Activated CD4-positive, alpha-beta T cell treated with anti-CD3 and anti-CD28 coated beads, Interleukin-2, amount 10 ng/mL, durations not matched to agents 24 days and 14 days (primary cell): ENCODE data around the gene MAP2K2. TPM values are rescaled to one million over a fixed set of nuclear protein-coding genes. Genes with fewer than 3 reads are reported as not detected.
A peak's percentile ranks its signal among the peaks of the same experiment; 100 is the strongest.

Experiments
- DNase-seq: peaks from one replicate; pipeline ENCODE4 v3.0.0; 2022
- H3K27ac Mint-ChIP-seq: one replicate; pipeline ENCODE4 v1.8.0; 2022; ENCODE audit warnings: mild to moderate bottlenecking, mixed read lengths
- H3K27me3 Mint-ChIP-seq: one replicate; pipeline ENCODE4 v1.8.0; 2022; ENCODE audit warnings: mixed read lengths
- H3K36me3 Mint-ChIP-seq: one replicate; pipeline ENCODE4 v1.8.0; 2022; ENCODE audit warnings: low read depth, mild to moderate bottlenecking, mixed read lengths
- H3K4me1 Mint-ChIP-seq: one replicate; pipeline ENCODE4 v1.8.0; 2021; ENCODE audit warnings: mixed read lengths
- H3K4me3 Mint-ChIP-seq: one replicate; pipeline ENCODE4 v1.8.0; 2022; ENCODE audit warnings: mild to moderate bottlenecking, moderate library complexity, mixed read lengths
- H3K9me3 Mint-ChIP-seq: one replicate; pipeline ENCODE4 v1.8.0; 2021; ENCODE audit warnings: mixed read lengths
- intact Hi-C: fragments of 100-400 bp; cut with micrococcal nuclease; formaldehyde crosslinking; loops from one replicate; pipeline ENCODE4 v1.15.1; 2023
- total RNA-seq: library from RNA; stranded (reverse); gene quantifications from 2 replicates; pipeline ENCODE4 v1.2.3, GENCODE V29; 2022

The MAP2K2 gene
- total RNA-seq, 1 donor from 2014 or later: 135 TPM

DNA sequence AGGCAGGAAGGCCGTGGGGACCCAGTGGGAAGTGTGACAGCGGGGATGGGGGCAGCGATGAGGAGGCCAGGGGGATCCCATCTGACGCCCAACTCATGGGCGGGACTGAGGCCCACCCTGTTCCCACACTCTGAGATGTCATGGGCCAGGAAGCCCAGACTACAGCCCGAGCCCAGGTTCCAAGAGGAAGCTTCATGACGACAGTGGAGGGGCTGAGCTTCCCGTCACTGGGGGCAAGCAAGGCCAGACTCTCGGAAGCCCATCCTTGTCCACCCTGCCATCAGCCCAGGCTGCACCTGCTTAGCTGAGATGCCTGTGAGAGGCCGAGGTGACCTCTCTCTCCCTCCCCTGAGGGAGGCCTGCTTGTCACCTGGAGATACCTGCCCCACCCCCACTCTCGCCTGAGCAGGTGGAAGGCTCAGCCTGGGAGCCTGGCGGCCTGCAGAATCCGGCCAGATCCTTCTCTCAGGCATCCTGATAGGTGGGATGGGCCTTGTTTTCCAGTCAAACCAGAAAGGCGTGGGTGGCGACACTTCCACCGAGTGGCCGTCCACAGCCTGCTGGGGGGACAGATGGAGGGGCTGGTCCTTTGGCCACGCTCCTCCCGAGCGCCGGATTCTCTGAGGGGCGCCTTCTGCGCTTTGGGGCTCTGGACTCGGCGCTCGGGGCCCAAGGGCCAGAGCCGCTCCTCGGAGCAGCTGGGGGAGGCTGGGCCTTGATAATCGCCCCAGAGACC, 62.1 kb downstream of the MAP2K2 start:
- Mint-ChIP-seq H3K27ac (no peak overlapping the region), H3K9me3 (no peaks in the 10 kb centered on the region), H3K27me3 (no peaks in the 10 kb centered on the region), H3K4me3 (no peak overlapping the region), H3K36me3 (peaks cover 11% of the 10 kb centered on the region), H3K4me1 (peaks cover 14% of the 10 kb centered on the region)
- DNase-seq: no peak
- intact Hi-C loops: no loop called here

DNA sequence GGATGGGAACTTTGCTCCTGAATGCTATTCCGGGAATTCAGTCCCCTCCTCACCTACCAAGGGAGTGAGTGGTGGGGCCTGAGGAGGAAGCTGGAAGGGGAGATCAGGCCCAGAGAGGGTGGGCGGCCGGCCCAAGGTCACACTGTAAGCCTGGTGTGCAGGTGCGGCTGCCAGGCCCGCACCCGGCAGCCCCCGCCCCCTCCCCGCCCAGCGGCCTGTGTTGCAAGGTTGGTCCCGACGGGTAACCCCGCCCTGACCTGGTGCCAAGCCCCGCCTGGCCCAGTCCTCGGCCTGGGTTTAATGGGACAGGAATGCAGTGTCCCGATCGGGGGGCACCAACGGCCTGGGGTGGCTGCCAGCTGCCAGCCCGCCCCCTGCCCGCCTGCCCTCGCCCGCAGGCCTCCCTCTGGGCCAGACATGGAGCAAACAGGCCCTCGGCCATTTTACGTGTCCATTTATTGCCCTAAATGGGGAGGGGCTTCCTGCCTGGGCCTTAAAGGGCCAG, 62.7 kb downstream of the MAP2K2 start:
- Mint-ChIP-seq H3K9me3 (no peaks in the 10 kb centered on the region), H3K4me3 (no peak overlapping the region), H3K36me3 (peaks cover 15% of the 10 kb centered on the region), H3K27me3 (no peaks in the 10 kb centered on the region), H3K4me1 (peaks cover 14% of the 10 kb centered on the region), H3K27ac (no peak overlapping the region)
- no peak for DNase-seq
- intact Hi-C loops: no loop called here

DNA sequence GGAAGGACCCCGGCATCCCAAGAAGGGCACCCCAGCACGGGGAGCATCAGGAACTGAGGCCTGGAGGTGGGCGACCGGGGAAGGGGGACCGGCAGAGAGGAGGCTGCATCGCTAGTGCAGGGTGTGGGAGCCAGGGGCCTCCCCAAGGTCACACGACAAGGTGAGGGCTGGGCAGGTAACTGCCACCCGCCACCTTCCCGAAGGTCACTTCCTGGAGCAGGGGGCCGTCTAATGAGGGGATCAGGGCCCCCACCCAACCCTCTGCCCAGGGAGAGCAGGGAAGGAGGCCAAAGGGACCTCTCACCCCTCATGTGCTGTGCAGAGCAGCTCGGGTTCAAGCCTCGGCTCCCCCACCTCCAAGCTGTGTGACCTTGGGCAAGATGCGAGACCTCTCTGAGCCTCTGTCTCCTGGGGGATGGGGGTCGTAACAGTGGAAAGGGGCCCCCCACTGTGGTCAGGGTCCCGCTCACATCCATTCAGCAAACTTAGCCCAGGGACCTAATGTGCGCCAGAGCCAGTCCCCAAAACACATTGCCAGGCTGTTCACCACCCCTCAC, 63.2 kb downstream of the MAP2K2 start:
- peaks cover 19% of the 10 kb centered on the region for H3K36me3 Mint-ChIP-seq
- no peaks in the 10 kb centered on the region for H3K9me3 Mint-ChIP-seq
- DNase-seq: no peak
- intact Hi-C loops: no loop called here
- no peaks in the 10 kb centered on the region for H3K27me3 Mint-ChIP-seq
- H3K4me1 Mint-ChIP-seq: peaks cover 14% of the 10 kb centered on the region
- H3K27ac Mint-ChIP-seq: no peak overlapping the region
- H3K4me3 Mint-ChIP-seq: peak overlapping the region; percentile 21

DNA sequence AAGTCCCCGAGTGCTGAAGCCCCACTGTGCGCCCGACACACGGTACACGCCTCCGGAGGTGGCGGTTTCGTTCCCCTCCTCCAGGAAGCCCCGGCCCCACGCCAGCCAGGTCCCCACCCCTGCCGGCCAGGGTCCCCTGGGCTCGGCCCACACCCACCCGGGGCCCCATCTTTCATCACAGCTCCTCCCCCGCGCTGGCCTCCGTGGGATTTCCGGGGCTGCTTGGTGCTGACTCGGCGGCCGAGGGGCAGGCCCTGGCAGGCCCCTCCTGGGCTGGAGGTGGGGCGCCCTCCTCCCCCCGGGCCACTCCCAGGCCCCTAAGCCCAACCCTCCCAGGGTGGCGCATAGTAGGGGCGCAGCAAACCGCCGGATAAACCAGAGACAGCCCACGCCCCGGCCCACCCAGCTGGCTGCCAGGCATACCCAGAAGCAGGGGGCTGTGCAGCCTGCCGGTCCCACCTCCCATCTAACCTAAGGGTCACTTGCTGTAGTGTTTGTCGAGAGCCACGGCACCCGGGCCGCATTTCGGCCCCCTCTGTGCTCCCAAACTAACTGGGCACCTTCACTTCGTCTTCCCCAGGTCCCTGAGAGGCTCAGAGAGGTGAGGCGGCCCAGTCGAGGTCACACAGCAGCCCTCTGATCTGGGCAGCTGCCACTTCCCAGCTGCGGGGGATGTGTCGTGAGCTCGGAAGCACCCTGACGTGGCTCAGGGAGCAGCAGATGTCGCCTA, 63.9 kb downstream of the MAP2K2 start:
- Mint-ChIP-seq H3K4me3 (peak overlapping the region; percentile 21), H3K36me3 (peaks cover 22% of the 10 kb centered on the region), H3K27ac (no peak overlapping the region), H3K9me3 (no peaks in the 10 kb centered on the region), H3K27me3 (no peaks in the 10 kb centered on the region), H3K4me1 (peaks cover 14% of the 10 kb centered on the region)
- no peak for DNase-seq
- intact Hi-C loops: no loop called here

DNA sequence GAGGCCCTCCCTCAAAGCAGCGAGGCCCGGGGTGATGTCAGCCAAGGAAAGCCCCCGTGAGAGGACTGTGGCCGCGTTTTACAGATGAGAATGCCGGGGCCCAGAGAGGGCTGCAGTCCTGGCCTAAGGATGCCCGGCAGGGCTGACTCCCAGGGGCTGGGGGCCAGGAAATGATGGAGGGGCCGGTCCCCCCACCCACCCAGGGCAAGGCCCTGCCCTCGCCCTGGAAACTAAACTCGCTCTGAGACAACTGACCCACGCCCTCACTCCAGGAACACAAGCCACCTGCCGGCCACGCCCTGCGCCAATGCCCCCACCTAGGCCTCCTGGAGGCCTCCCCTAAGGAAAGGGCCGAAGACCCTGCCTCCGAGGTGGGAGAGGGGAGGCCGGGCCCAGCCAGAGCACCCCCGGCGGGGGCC, 64.5 kb downstream of the MAP2K2 start:
- intact Hi-C loops: no loop called here
- Mint-ChIP-seq H3K27me3 (no peaks in the 10 kb centered on the region), H3K36me3 (peaks cover 22% of the 10 kb centered on the region), H3K9me3 (no peaks in the 10 kb centered on the region), H3K27ac (no peak overlapping the region), H3K4me3 (no peak overlapping the region), H3K4me1 (peaks cover 14% of the 10 kb centered on the region)
- DNase-seq: no peak

DNA sequence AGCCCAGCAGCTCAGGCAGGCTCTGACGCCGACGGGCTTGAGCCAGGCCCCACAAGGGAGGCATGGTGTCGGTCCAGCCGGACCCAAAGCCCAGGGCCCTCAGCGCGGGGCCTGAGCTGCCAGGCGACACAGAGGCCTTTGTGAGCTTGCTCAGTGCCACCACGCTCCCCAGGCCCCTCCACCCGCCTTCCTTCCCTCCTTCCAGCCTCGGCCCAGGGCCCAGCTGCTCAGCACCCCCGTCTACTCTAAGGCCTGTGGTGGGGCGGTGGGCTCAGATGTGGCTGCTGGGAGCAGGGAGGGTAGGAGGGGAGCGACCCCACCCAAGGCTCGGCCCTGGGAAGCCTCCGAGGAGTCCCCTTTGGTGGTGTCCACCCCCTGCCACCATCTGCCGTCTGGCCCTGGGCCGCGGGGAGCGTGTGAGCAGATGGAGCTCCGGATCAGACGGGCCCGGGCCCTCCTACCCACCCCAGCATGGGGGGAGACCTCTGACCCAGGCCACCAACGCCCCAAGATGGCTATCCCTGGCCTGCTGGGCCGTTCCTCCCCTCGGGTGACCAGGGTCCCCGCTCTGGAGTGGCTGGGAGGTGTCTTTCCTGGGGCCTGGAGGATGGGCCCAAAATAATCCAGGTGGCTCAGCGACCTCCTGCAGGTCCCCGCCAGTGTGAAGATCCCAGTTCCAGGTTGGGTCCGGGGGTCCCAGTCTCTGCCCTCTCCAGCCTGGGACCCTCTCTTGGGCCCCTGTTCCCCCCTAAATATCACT, 65.0 kb downstream of the MAP2K2 start:
- Mint-ChIP-seq H3K27ac (no peak overlapping the region), H3K27me3 (no peaks in the 10 kb centered on the region), H3K36me3 (peaks cover 21% of the 10 kb centered on the region), H3K4me1 (peaks cover 12% of the 10 kb centered on the region), H3K4me3 (no peak overlapping the region), H3K9me3 (no peaks in the 10 kb centered on the region)
- intact Hi-C loops: no loop called here
- no peak for DNase-seq

DNA sequence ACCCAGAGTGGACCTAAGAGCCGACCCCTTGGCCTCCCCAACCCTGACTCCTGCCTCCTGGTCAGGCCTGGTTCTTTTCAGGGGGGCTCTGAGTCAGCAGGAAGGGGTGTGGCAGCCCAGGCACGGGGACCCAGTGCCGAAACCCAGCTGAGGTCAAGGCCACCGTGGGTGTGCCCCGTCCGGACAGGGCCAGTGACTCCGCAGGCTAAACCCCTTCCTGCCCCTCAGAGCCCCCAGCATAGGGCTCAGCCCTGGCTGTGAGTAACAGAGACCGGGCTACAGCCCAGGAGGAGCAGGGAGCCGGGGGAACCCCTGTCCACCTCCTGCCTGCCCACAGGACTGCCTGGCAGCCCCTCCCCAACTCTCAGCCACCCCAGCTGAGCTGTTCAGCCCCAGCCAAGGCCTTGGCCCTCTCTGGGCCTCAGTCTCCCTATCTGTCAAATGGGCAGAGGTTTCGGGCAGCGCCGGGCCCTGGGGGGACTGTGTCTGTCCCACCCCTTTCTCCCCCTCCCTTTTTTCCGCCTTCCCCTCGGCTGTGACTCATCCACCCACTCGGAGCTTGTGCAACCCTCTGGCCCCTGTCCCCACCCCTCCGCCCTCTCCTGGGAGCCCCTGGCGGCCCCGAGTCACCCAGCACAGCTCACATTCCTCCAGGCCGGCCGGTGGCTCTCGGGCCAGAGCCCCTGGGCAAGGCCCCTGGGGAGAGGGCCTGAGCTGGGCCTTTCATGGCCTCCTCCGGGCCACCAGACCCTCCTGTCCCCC, 65.8 kb downstream of the MAP2K2 start:
- intact Hi-C loops: no loop called here
- Mint-ChIP-seq H3K4me1 (peaks cover 16% of the 10 kb centered on the region), H3K27ac (peak overlapping the region; percentile 71), H3K9me3 (no peaks in the 10 kb centered on the region), H3K36me3 (peaks cover 25% of the 10 kb centered on the region), H3K27me3 (no peaks in the 10 kb centered on the region), H3K4me3 (no peak overlapping the region)
- DNase-seq: no peak

DNA sequence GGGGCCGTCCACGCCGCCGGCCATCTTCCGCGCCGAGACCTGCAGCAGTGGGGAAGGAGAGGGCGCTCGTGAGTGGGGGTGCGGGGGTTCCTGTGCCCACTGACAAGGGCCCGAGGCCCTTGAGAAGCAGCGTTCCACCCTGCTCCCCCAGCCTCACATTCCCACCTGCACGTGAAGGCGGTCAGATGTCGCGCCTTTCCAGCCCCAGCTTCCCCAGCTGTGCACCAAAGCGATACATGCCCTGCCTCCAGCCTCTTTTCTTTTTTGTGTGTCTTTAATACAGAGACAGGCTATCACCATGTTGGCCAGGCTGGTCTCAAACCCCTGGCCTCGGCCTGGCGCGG, 68.7 kb downstream of the MAP2K2 start:
- Mint-ChIP-seq H3K36me3 (peaks cover 44% of the 10 kb centered on the region), H3K27me3 (no peaks in the 10 kb centered on the region), H3K4me1 (peaks cover 23% of the 10 kb centered on the region), H3K4me3 (no peak overlapping the region), H3K9me3 (no peaks in the 10 kb centered on the region), H3K27ac (no peak overlapping the region)
- DNase-seq: no peak
- intact Hi-C loops: no loop called here

DNA sequence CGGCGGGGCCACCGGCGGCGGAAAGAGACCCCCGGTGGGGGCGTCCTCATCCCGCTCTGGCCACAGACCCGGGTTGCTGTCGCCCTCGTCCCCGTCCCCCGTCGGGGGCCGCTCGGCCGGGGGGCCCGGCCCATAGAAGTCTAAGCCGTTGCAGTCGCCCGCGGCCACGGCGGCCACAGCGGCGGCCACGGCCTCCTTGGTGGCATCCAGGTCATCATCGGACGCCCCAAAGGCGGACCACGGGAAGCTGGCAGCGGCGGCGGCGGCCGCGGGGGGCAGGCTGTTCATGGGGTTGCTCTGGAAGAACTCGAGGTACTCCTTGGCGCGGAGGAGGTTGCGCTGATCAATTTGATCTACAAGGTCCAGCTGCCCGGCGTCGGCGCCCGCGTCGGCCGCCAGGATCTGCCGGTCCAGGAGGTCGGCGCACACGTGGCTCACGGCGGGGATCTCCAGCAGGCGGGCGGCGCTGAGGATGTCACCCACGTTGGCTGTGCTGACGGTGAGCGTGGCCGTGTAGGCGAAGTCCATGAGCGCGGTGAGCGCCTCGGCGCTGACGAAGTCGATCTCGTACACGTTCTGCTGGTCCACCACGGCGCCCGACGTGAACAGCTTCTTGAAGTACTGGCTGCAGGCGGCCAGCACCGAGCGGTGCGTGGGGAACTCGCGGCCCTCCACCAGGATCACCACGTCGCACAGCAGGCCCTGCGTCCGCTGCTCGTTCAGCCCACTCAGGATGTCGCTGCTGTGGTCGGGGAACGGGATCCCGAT, 69.3 kb downstream of the MAP2K2 start:
- no peak for DNase-seq
- Mint-ChIP-seq H3K27ac (no peak overlapping the region), H3K4me3 (no peak overlapping the region), H3K9me3 (no peaks in the 10 kb centered on the region), H3K4me1 (peaks cover 23% of the 10 kb centered on the region), H3K36me3 (peaks cover 44% of the 10 kb centered on the region), H3K27me3 (no peaks in the 10 kb centered on the region)
- intact Hi-C loops: no loop called here

DNA sequence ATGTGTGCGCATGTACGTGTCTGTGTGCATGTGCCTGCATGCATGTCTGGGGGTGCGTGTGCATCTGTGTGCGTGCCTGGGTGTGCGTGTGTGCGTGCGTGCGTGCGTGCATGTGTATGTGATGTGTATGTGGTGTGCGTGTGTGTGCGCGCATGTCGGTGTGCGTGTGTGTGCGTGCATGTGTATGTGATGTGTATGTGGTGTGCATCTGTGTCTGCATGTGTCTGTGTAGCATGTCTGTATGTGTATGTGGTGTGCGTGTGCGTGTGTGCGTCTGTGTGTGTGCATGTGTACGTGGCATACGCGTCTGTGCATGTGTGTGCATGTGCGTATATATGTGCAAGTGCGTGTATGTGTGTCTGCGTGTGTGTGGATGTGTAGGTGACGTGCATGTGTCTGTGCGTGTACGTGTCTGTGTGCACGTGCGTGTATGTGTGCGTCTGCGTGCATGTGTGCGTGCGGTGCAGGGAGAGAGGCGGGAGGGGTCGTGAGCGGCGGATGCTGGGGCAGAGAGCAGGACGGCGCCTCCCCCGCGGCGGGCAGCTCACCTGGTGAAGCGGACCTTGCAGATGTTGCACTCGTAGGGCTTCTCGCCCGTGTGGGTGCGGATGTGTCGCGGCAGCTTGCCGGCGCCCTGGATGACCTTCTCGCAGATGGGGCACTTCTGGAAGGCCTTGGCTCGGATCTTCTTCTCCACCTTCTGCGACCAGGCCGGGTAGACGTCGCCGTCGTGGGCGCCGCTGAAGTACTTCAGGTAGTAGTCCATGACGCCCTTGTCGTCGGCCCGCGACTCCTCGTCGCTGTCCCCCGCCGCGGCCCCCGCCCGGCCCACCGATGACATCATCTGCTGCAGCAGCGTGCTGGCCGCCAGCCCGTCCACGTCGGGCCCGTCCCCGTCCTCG, 70.2 kb downstream of the MAP2K2 start:
- no peaks in the 10 kb centered on the region for H3K9me3 Mint-ChIP-seq
- H3K36me3 Mint-ChIP-seq: peaks cover 44% of the 10 kb centered on the region
- peaks cover 23% of the 10 kb centered on the region for H3K4me1 Mint-ChIP-seq
- H3K27ac Mint-ChIP-seq: peak overlapping the region; percentile 41
- no peak for DNase-seq
- H3K27me3 Mint-ChIP-seq: no peaks in the 10 kb centered on the region
- intact Hi-C loops: no loop called here
- H3K4me3 Mint-ChIP-seq: no peak overlapping the region

DNA sequence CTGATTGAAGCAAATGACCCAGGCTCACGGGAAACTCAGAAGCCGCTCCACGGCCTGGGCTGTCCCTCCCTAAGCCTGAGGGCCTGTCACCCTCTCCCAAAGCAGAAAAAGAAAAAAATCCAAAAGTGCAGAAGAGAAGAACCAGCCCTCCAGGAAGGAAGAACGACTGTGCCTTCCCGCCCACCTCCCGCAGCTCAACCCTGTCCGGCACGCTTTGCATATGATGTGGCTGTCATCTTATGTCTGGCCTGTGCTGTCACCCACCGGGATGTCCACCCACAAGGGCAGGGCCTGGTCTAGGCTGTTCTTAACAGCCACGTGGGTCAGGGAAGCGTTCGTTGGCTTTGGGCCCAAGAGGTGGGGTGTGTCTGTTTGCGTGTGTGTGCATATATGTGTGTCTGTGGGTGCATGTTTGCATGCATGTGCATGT, 70.9 kb downstream of the MAP2K2 start:
- H3K36me3 Mint-ChIP-seq: peaks cover 44% of the 10 kb centered on the region
- no peak for DNase-seq
- H3K27ac Mint-ChIP-seq: peak overlapping the region; percentile 47
- no peak overlapping the region for H3K4me3 Mint-ChIP-seq
- no peaks in the 10 kb centered on the region for H3K9me3 Mint-ChIP-seq
- peaks cover 23% of the 10 kb centered on the region for H3K4me1 Mint-ChIP-seq
- H3K27me3 Mint-ChIP-seq: no peaks in the 10 kb centered on the region
- intact Hi-C loops: no loop called here
